Activated T-helper 1 cell treated with anti-CD3 and anti-CD28 coated beads, Interleukin-2, amount 50 U/mL, for 16 hours (primary cell): ENCODE data around the gene ATP9B.
"Not testable (repeated sequence)": the region's sequence is repeated elsewhere in the genome, so short reads cannot be mapped to it uniquely, and the experiment has no call there.

Source experiments
- DNase-seq, 2 donors: peaks; one replicate each; pipeline ENCODE4 v3.0.0-alpha.2; 2020; ENCODE audit warnings: low read depth in 1 of 2, low spot score in 1 of 2

The ATP9B gene

DNA sequence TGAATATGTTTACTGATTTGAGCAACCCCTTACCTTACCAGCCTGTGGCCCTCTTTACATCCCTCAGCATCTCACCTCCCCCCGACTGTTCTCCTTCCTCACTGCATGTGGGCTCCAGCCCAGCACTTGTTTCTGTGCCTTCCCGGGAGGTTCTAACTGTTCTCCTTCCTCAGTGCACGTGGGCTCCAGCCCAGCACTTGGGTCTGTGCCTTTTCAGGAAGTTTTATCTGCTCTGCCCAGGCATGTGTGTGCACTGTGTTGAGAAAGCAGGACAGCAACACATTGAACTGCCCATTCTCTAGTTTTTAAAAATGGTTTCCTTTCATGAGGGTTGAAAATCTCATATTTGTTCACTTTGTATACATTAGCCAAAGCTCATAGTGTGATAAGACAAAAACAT, 158.4 kb downstream of the ATP9B start:
- no peak for DNase-seq

DNA sequence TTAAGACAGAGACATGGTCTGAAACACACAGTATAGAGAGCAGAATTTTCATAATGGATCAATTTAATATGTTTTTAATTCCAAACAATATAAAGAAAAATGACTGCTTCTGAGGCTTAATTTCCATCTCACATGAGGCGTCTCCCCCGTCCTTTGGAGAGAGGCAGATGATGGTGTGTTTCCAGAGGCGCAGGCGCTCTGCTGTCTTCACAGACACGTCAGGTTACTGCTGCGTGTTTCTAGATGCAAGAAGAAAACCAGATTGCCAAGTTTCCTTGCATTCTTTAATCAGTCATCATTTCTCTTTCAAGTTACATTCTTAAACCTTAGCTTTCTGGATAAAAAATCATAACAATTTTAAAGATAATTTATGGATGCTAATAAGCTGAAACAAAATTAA, 160.2 kb downstream of the ATP9B start:
- DNase-seq, result no peak

GRCh38 chr18:79234438-79234837, 165.2 kb downstream of the ATP9B start:
- no peak for DNase-seq

DNA sequence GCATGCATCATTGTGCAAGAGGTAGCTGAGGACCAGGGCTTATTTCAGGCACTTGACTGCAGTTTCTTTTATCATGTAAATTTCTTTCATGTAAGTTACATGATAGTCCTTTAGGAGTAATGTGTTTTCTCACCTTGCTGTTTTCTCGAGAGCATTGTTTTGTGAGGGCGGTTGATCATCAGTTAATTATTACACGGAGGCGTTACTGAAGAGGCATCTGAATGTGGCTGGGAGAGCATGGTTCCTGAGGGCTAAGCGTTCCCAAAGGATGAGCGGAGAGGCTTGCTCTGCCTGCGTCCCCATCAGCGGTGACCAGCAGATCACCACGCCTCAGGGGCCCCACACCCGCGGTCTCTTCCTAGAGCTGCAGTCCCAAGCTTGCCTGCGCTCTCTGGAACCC, 170.4 kb downstream of the ATP9B start:
- no peak for DNase-seq

GRCh38 chr18:79241755-79242154, 172.6 kb downstream of the ATP9B start:
- no peak for DNase-seq

DNA sequence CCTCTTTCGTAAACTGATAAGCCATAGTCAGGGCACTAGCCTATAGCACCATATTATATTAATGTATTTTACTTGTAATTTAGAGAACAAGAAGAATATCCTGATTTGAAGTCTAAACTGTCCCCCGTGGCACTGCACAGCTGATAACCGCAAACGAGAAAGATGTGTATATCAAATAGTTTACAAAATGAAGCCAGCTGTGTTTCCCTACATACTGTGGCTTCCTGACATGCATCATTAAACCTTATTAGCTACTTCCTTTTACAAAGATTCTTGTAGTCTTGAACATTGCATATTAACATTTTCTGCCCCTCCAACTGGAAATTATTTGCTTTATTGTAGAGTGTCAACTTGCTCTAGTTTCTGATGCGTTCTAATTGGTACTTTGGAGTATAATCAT, 173.1 kb downstream of the ATP9B start:
- DNase-seq, result no peak

- peak in 1 of 2 donors; percentile 4 for DNase-seq
These were observed 176.4 kb downstream of the ATP9B start for GRCh38 chr18:79245517-79246001.

DNA sequence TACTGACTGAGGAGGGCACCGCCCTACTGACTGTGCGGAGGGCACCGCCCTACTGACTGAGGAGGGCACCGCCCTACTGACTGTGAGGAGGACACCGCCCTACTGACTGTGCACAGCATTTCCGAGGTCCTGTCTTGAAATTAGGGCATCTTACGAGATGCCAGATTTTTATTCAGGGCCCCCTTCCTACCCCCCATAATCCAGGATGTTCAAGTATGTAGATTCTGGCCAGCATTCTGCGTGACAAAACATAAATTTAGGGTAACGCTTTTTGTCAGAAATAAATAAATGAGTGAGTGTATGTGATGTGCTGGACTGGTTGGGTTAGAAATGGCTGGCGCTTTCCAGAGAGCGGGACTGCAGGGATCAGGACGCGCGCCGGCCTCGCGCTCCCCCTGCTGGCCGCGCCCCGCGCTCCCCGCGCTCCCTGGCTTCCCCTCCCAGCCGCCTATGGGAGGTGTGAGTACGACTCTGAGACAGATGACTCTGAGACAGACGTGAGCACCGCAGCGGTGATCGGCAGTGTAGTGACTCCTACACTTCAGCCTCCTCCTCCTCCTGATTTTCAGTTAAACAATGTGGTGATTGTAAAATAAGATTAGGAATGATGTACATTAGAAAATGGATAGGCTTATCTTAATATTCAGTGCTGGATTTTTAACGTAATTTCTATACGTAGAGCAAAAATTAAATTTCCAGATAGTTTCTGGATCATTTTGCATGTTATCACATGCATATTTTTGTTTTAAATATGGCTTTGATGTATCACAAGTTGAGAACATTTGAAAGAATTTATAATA, 177.3 kb downstream of the ATP9B start:
- DNase-seq, result peak; percentile 31 to 51

GRCh38 chr18:79248495-79249060, 179.4 kb downstream of the ATP9B start:
- no peak for DNase-seq

GRCh38 chr18:79250301-79250981, 181.2 kb downstream of the ATP9B start:
- no peak for DNase-seq

- DNase-seq, result no peak
These were observed 181.8 kb downstream of the ATP9B start for GRCh38 chr18:79251021-79251420.

GRCh38 chr18:79252904-79253633, 183.9 kb downstream of the ATP9B start:
- no peak for DNase-seq

DNA sequence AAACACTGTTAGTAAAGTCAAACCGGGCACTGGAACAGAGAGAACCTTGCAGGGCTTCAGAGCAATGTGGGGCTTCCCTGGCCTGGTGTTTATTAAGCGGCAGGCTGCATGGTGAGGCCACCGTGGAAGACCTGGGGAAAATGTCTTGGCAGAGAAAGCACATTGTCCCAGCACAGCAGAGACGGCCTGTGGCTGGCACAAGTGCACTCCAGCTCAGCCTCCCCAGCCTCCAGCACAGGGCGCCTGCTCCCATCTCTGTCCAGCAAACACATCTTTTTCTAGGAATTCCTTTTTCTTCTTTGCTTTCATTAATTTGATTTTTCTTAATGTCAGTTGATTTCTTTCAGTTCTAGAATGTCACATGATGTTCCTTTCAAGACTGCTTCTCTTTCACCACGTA, 188.3 kb downstream of the ATP9B start:
- no peak for DNase-seq

DNA sequence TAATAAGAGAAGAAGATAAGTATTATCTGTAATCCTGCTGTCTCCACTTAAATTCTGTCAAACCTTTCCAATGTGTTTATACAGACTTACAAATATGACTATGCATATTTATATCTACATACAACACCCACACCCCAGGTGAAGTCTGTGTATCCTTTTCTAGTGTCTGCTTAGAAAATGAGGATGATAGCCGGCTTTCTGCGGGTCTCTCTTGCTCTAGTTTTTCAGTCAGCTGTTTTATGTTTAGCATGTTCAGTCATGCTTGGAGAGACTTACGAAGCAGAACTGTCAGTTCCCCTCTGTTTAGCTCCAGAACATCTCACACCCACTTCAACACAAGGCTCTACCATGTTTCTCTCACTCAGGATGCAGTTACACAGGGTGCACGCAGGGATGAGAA, 189.3 kb downstream of the ATP9B start:
- no peak for DNase-seq

- DNase-seq, result no peak
These were observed 190.0 kb downstream of the ATP9B start for GRCh38 chr18:79259218-79259617.

DNA sequence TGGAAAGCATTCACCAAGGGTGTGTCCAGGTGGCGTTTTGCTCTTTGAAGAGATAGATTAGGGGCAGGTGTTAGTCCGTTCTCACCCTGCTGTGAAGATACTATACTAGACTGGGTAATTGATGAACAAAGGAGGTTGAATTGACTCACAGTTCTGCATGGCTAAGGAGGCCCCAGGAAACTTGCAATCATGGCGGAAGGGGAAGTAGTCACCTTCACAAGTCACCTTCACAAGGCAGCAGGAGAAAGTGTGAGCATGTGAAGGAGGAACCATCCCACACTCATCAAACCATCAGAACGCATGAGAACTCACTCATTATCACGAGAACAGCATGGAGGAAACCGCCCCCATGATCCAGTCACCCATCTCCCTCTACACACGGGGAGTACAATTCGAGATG, 190.8 kb downstream of the ATP9B start:
- DNase-seq, result no peak

- no peak for DNase-seq
These were observed 191.3 kb downstream of the ATP9B start for GRCh38 chr18:79260510-79260909.

DNA sequence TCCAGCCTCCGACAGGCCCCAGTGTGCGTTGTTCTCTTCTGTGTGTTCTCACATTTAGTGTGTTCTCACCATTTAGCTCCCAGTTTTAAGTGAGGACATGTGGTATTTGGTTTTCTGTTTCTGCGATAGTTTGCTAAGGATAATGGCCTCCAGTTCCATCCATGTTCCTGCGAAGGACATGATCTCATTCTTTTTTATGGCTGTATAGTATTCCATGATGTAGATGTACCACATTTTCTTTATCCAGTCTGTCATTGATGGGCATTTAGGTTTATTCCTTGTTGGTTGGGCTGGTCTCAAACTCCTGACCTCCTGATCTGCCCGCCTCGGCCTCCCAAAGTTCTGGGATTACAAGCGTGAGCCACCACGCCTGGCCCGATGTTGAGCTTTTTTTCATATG, 195.9 kb downstream of the ATP9B start:
- DNase-seq, result not testable (repeated sequence)

GRCh38 chr18:79271812-79272211, 202.6 kb downstream of the ATP9B start:
- not testable (repeated sequence) for DNase-seq

DNA sequence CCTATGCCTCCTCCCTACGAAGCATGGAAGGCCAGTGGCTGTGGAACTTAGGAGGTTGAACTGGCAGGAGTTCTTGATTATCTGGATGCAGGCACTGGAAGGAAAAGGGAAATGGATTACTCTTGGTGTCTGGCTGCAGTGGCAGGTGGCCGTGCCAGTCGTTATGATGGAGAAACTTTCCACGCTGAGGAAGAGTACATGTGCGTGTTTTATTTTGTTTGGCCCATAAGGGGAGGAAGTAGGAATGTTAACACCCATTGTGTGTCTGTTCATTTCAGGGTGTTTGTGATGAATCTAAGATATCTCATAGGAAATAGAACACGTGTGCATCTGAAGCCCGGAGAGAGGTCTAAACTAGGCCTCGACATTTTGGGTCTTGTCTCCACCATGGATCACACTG, 203.7 kb downstream of the ATP9B start:
- DNase-seq, result no peak

DNA sequence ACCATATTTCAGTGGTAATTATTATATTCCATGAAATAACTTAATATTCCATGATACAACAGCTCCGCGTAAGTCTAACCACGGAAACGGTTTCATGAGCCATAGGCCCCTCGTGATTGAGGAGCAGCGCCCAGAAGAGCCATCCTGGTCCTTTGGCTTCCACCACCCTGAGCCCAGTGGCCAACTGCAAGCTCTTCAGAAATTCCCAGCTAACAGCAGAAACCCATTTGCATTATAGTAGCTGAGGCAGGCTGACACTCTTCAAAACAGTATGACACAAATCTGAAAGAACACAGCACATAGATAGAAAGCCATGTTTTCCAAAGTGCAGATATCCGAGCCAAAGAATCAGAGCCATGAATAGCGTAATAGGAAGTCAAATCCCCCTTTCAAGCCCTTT, 205.6 kb downstream of the ATP9B start:
- no peak for DNase-seq

GRCh38 chr18:79275461-79275860, 206.3 kb downstream of the ATP9B start:
- DNase-seq, result no peak
